GM13976 (cell line): ENCODE measurements around the gene CYLD.

Experiments used
- DNase-seq: peaks from one replicate; pipeline ENCODE4 v3.0.0; 2012; ENCODE audit warnings: low spot score
- CTCF ChIP-seq: IDR thresholded peaks from 2 replicates; pipeline ENCODE4 v1.5.1; 2012; ENCODE audit warnings: borderline replicate concordance, mild to moderate bottlenecking; ENCODE audit not compliant: insufficient read depth; ENCODE audit errors: extremely low read depth, missing control alignments, control extremely low read depth
- in situ Hi-C: fragments of 300-500 bp; cut with MboI; formaldehyde crosslinking; loops from one replicate; pipeline ENCODE4 v1.12.0; 2022; ENCODE audit warnings: low sequenced_read_pairs, mixed read lengths, inconsistent platforms; ENCODE audit not compliant: unreplicated experiment

The CYLD gene

GRCh38 chr16:50731130-50731988 lies 10.5 kb upstream of the CYLD start:
- DNase-seq, result no peak
- no peak for TF ChIP-seq CTCF
- in situ Hi-C loops, result no loop called here

- no peak for TF ChIP-seq CTCF
- in situ Hi-C loops, result no loop called here
- DNase-seq, result no peak
Observed at GRCh38 chr16:50731989-50732832, 9.7 kb upstream of the CYLD start.

GRCh38 chr16:50733468-50733867 lies 8.4 kb upstream of the CYLD start:
- in situ Hi-C loops, result no loop called here
- no peak for DNase-seq
- TF ChIP-seq CTCF, result no peak

- DNase-seq, result peak; percentile 70
- no peak for TF ChIP-seq CTCF
- in situ Hi-C loops, result no loop called here
Observed at GRCh38 chr16:50735629-50736122, 6.2 kb upstream of the CYLD start.

GRCh38 chr16:50736448-50736847 lies 5.4 kb upstream of the CYLD start:
- in situ Hi-C loops, result no loop called here
- no peak for TF ChIP-seq CTCF
- DNase-seq, result no peak

GRCh38 chr16:50737420-50737959 lies 4.4 kb upstream of the CYLD start:
- DNase-seq, result no peak
- in situ Hi-C loops, result no loop called here
- TF ChIP-seq CTCF, result no peak
